ENCODE measurements around the gene HLX.

Gene HLX

GRCh38 chr1:220884109-220884980 is 5.1 kb downstream of the HLX start:
- DNase-seq, result no peak

- DNase-seq, result no peak
Measured at GRCh38 chr1:220884981-220885918, 6.0 kb downstream of the HLX start.

- DNase-seq, result no peak
Measured at GRCh38 chr1:220885971-220886370, 6.7 kb downstream of the HLX start.

- DNase-seq, result no peak
Measured at GRCh38 chr1:220886470-220887201, 7.4 kb downstream of the HLX start.

- no peak for DNase-seq
Measured at GRCh38 chr1:220887202-220887519, 7.9 kb downstream of the HLX start.

GRCh38 chr1:220887520-220888416 is 8.5 kb downstream of the HLX start:
- DNase-seq, result no peak

- DNase-seq, result no peak
Measured at GRCh38 chr1:220888417-220888986, 9.3 kb downstream of the HLX start.

- no peak for DNase-seq
Measured at GRCh38 chr1:220889333-220889732, 10.1 kb downstream of the HLX start.

GRCh38 chr1:220889848-220890287 is 10.6 kb downstream of the HLX start:
- no peak for DNase-seq

- DNase-seq, result no peak
Measured at GRCh38 chr1:220890602-220891001, 11.4 kb downstream of the HLX start.

GRCh38 chr1:220891224-220892085 is 12.2 kb downstream of the HLX start:
- DNase-seq, result no peak

GRCh38 chr1:220892086-220892376 is 12.8 kb downstream of the HLX start:
- DNase-seq, result no peak

GRCh38 chr1:220892997-220893700 is 13.9 kb downstream of the HLX start:
- DNase-seq, result no peak

- no peak for DNase-seq
Measured at GRCh38 chr1:220893701-220894024, 14.4 kb downstream of the HLX start.

- DNase-seq, result no peak
Measured at GRCh38 chr1:220894025-220894923, 15.0 kb downstream of the HLX start.

- DNase-seq, result no peak
Measured at GRCh38 chr1:220894924-220895256, 15.6 kb downstream of the HLX start.

- no peak for DNase-seq
Measured at GRCh38 chr1:220895412-220895946, 16.2 kb downstream of the HLX start.

- DNase-seq, result no peak
Measured at GRCh38 chr1:220896092-220896491, 16.8 kb downstream of the HLX start.

- DNase-seq, result no peak
Measured at GRCh38 chr1:220900842-220901241, 21.6 kb downstream of the HLX start.

Data from fibroblast of skin of right quadriceps (primary cell).